Mesendoderm (in vitro differentiated cells): ENCODE data around the gene PTPRM.

Source experiments
- DNase-seq: peaks from one replicate; pipeline ENCODE4 v3.0.0; 2013
- H2AK5ac ChIP-seq: 2 replicates; pipeline ENCODE4 v1.6.1; 2013; ENCODE audit warnings: low read length, inconsistent platforms
- H2BK120ac ChIP-seq: 2 replicates; pipeline ENCODE4 v1.6.1; 2013; ENCODE audit warnings: low read depth, mild to moderate bottlenecking, low read length, moderate library complexity, mixed read lengths
- H2BK15ac ChIP-seq: replicated peaks from 2 replicates; pipeline ENCODE4 v1.6.1; 2013; ENCODE audit warnings: low read depth, mild to moderate bottlenecking, moderate library complexity
- H2BK5ac ChIP-seq: 2 replicates; pipeline ENCODE4 v1.6.1; 2013; ENCODE audit warnings: low read length, inconsistent platforms
- H3K18ac ChIP-seq: 2 replicates; pipeline ENCODE4 v1.6.1; 2013; ENCODE audit warnings: mild to moderate bottlenecking, low read length, mixed read lengths
- H3K23ac ChIP-seq: one replicate; pipeline ENCODE4 v1.6.1; 2013; ENCODE audit warnings: low read length
- H3K27ac ChIP-seq: 2 replicates; pipeline ENCODE4 v1.5.1; 2013; ENCODE audit warnings: low read depth, mild to moderate bottlenecking, inconsistent platforms, low read length, moderate library complexity
- H3K27me3 ChIP-seq: 2 replicates; pipeline ENCODE4 v1.6.1; 2013; ENCODE audit warnings: low read length, control low read depth, mild to moderate bottlenecking, inconsistent platforms; ENCODE audit not compliant: insufficient read depth, poor library complexity
- H3K36me3 ChIP-seq: 2 replicates; pipeline ENCODE4 v1.6.1; 2013; ENCODE audit warnings: low read length, inconsistent platforms; ENCODE audit not compliant: control insufficient read depth, insufficient read depth
- H3K4ac ChIP-seq: one replicate; pipeline ENCODE4 v1.6.1; 2013; ENCODE audit warnings: low read depth, mild to moderate bottlenecking, low read length, moderate library complexity
- H3K4me1 ChIP-seq: 2 replicates; pipeline ENCODE4 v1.6.1; 2013; ENCODE audit warnings: low read depth, low read length, inconsistent platforms; ENCODE audit not compliant: control insufficient read depth
- H3K4me2 ChIP-seq: 2 replicates; pipeline ENCODE4 v1.6.1; 2013; ENCODE audit warnings: low read length
- H3K4me3 ChIP-seq: 2 replicates; pipeline ENCODE4 v1.5.1; 2013; ENCODE audit warnings: mild to moderate bottlenecking, low read length
- H3K56ac ChIP-seq: one replicate; pipeline ENCODE4 v1.6.1; 2013; ENCODE audit warnings: low read length
- H3K79me1 ChIP-seq: 2 replicates; pipeline ENCODE4 v1.6.1; 2013; ENCODE audit warnings: low read length, inconsistent platforms
- H3K79me2 ChIP-seq: 2 replicates; pipeline ENCODE4 v1.6.1; 2013; ENCODE audit warnings: mild to moderate bottlenecking, low read length; ENCODE audit not compliant: control insufficient read depth, insufficient read depth
- H3K9ac ChIP-seq: 2 replicates; pipeline ENCODE4 v1.6.1; 2013; ENCODE audit warnings: low read length, inconsistent platforms
- H4K5ac ChIP-seq: one replicate; pipeline ENCODE4 v1.6.1; 2013; ENCODE audit warnings: low read length
- H4K8ac ChIP-seq: one replicate; pipeline ENCODE4 v1.6.1; 2013; ENCODE audit warnings: low read depth, mild to moderate bottlenecking, control low read depth, low read length, moderate library complexity
- WGBS: extraction: QIAGEN DNeasy Blood & Tissue Kit; methylation state at CpG from one replicate; pipeline ENCODE4 v1.1.7; 2013; ENCODE audit warnings: low lambda C conversion rate, missing lambda C conversion rate; ENCODE audit not compliant: insufficient coverage; ENCODE audit errors: extremely low coverage; 5-methylcytosine and 5-hydroxymethylcytosine counted together

The PTPRM gene

GRCh38 chr18:7750095-7750663 is 183.1 kb downstream of the PTPRM start:
- no peak overlapping the region for H3K18ac ChIP-seq
- H3K4ac ChIP-seq, result no peak overlapping the region
- no peaks in the 10 kb centered on the region for H3K27me3 ChIP-seq
- no peak overlapping the region for H3K27ac ChIP-seq
- peak overlapping the region; percentile 8 for H2BK15ac ChIP-seq
- no peaks in the 10 kb centered on the region for H3K36me3 ChIP-seq
- H3K79me1 ChIP-seq, result peaks cover 10% of the 10 kb centered on the region
- H3K79me2 ChIP-seq, result no peaks in the 10 kb centered on the region
- DNase-seq, result no peak
- WGBS, result no CpG with 5 or more reads among the region's 6 CpGs
- no peak overlapping the region for H4K5ac ChIP-seq
- peaks cover 12% of the 10 kb centered on the region for H3K4me1 ChIP-seq
- H2BK5ac ChIP-seq, result no peak overlapping the region
- no peak overlapping the region for H2BK120ac ChIP-seq
- no peak overlapping the region for H3K4me3 ChIP-seq
- H2AK5ac ChIP-seq, result peak overlapping the region; percentile 73
- H3K23ac ChIP-seq, result no peak overlapping the region
- no peak overlapping the region for H3K56ac ChIP-seq
- H3K4me2 ChIP-seq, result no peak overlapping the region
- no peak overlapping the region for H3K9ac ChIP-seq
- H4K8ac ChIP-seq, result no peak overlapping the region

DNA sequence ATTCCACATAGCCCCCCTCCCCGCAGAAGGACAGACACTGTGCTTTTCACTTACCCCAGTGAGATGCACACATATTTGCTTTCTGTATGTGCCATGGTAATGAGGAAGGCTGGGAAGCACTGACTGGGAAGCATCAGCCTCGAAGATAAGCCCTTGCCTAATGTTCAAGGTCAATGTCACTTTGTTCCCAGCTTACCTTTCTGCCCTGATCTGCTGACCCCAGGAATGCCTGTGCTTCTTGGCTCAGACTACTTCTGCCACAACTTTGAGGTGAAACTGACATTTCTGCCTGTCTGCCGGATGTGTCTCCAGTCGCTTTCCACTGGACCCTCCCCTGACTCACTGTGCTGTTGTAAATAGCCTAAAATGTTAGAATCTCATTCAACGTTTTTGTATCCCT is 183.8 kb downstream of the PTPRM start:
- Histone ChIP-seq H3K9ac (no peak overlapping the region), H3K4me3 (no peak overlapping the region), H3K4me1 (peaks cover 12% of the 10 kb centered on the region), H4K5ac (no peak overlapping the region), H3K27me3 (no peaks in the 10 kb centered on the region), H3K79me2 (no peaks in the 10 kb centered on the region), H3K18ac (no peak overlapping the region), H2BK120ac (no peak overlapping the region), H2AK5ac (no peak overlapping the region), H4K8ac (no peak overlapping the region), H3K56ac (no peak overlapping the region), H3K4me2 (no peak overlapping the region), H3K27ac (no peak overlapping the region), H3K4ac (no peak overlapping the region), H2BK15ac (no peak overlapping the region), H3K79me1 (peaks cover 10% of the 10 kb centered on the region), H3K36me3 (no peaks in the 10 kb centered on the region), H2BK5ac (no peak overlapping the region), H3K23ac (no peak overlapping the region)
- no peak for DNase-seq
- WGBS, result no CpG with 5 or more reads among the region's 5 CpGs

DNA sequence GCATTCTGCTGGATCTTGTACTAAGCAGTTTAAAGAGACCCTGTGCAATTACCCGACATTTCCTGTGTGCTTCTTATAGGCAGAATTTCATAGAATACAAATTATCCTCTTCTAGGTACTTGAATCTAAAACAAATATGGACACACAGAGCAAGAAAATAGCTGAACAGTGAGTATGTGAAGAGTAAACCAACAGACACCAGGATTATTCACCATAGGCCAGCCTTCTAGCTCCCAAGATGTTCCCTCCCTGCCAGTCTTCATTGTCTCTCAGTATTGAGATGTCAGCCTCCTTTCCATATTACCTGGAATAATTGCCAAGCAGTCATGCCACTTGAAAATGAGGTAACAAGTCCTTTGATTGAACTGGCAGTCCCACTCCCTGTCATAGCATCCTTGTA is 187.1 kb downstream of the PTPRM start:
- Histone ChIP-seq H2BK15ac (no peak overlapping the region), H3K4me1 (peaks cover 8% of the 10 kb centered on the region), H2BK5ac (no peak overlapping the region), H3K27ac (no peak overlapping the region), H3K4me2 (no peak overlapping the region), H3K79me1 (peaks cover 7% of the 10 kb centered on the region), H3K79me2 (no peaks in the 10 kb centered on the region), H3K27me3 (no peaks in the 10 kb centered on the region), H2BK120ac (no peak overlapping the region), H3K4ac (no peak overlapping the region), H3K9ac (no peak overlapping the region), H3K56ac (peak overlapping the region; percentile 20), H2AK5ac (no peak overlapping the region), H3K23ac (no peak overlapping the region), H3K18ac (peak overlapping the region; percentile 4), H3K36me3 (no peaks in the 10 kb centered on the region), H3K4me3 (no peak overlapping the region), H4K5ac (no peak overlapping the region), H4K8ac (no peak overlapping the region)
- WGBS, result no CpG with 5 or more reads among the region's 1 CpG
- no peak for DNase-seq

DNA sequence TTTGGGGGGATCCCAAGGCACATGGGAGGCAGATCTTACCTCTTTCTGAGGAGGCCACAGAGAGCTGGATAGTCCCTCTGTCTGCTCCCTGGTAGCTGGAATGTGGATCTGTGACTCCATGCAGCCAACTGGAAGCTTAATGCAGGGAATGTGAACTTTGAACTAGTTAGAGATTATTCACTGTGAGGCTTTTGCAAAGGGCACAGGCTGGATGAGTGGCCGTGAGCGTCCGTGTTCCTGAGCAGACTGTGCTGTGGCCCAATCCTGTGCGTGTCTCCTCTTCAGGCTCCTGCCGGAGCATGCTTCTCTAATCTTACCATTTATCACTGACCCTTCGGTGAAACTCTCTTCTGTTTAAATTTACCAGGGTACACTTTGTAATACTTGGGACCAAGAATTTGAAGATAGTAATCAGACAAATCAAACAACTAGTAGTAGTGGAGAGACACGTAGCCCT is 187.6 kb downstream of the PTPRM start:
- H4K5ac ChIP-seq, result no peak overlapping the region
- H3K36me3 ChIP-seq, result no peaks in the 10 kb centered on the region
- H3K9ac ChIP-seq, result no peak overlapping the region
- H3K4me1 ChIP-seq, result peaks cover 8% of the 10 kb centered on the region
- H2BK5ac ChIP-seq, result no peak overlapping the region
- WGBS, result no CpG with 5 or more reads among the region's 7 CpGs
- H3K79me2 ChIP-seq, result no peaks in the 10 kb centered on the region
- no peak overlapping the region for H3K4me2 ChIP-seq
- H3K4me3 ChIP-seq, result no peak overlapping the region
- no peaks in the 10 kb centered on the region for H3K27me3 ChIP-seq
- H2BK120ac ChIP-seq, result no peak overlapping the region
- no peak overlapping the region for H3K27ac ChIP-seq
- H3K18ac ChIP-seq, result peak overlapping the region; percentile 4
- H3K23ac ChIP-seq, result no peak overlapping the region
- peaks cover 7% of the 10 kb centered on the region for H3K79me1 ChIP-seq
- peak overlapping the region; percentile 20 for H3K56ac ChIP-seq
- DNase-seq, result peak; percentile 53
- no peak overlapping the region for H4K8ac ChIP-seq
- H2AK5ac ChIP-seq, result no peak overlapping the region
- no peak overlapping the region for H3K4ac ChIP-seq
- no peak overlapping the region for H2BK15ac ChIP-seq

DNA sequence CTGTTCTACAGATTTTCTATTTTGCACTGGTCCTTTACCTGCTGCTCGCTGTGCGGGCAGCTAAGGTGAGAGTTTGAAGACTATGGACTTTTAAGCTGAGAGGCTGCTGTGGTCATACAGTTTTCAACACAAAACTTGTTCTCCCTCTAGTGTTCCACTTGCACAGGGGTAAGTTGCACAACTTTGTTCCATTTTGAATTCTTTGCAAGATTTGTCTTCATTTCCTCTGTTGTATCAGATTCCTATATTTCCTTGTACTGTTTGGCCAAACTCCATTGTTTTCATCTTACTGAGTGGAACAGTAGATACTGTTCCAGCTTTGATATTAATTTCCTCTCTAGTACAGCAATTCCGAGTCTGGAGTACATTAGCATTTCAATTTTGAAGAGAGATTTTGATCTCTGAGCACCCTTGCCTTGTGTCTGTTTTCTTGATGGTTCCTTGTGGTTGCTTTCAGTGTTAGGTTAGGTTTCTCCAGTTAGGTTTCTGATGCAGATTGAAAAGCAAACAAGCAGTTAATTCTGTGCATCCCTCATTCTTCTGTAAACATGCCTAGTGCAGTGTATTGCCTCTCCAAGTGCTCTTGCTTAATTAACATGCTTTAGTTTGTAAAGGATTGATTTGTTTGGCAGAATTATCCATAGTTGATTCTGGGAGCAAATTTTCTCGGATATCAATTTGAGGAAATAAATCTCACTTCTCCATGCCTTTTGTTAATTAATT is 188.8 kb downstream of the PTPRM start:
- H3K4me3 ChIP-seq, result no peak overlapping the region
- no CpG with 5 or more reads among the region's 4 CpGs for WGBS

More for the DNA sequence above, 188.8 kb downstream of the PTPRM start:
- Histone ChIP-seq H3K79me1 (peaks cover 4% of the 10 kb centered on the region), H4K8ac (no peak overlapping the region), H2AK5ac (no peak overlapping the region), H3K4me2 (no peak overlapping the region), H3K56ac (no peak overlapping the region), H3K27me3 (no peaks in the 10 kb centered on the region), H3K79me2 (no peaks in the 10 kb centered on the region), H2BK5ac (no peak overlapping the region), H3K9ac (no peak overlapping the region), H2BK120ac (no peak overlapping the region), H3K27ac (no peak overlapping the region), H3K23ac (no peak overlapping the region), H3K18ac (no peak overlapping the region), H3K4ac (no peak overlapping the region), H4K5ac (no peak overlapping the region), H3K4me1 (peaks cover 6% of the 10 kb centered on the region), H3K36me3 (no peaks in the 10 kb centered on the region), H2BK15ac (no peak overlapping the region)
- DNase-seq, result no peak
